Stimulated activated CD4-positive, alpha-beta T cell treated with anti-CD3 and anti-CD28 coated beads, Interleukin-4, amount 100 ng/mL, for 1 hour (primary cell): ENCODE results near the gene VSX1.

ENCODE experiments used
- DNase-seq: peaks from one replicate; pipeline ENCODE4 v3.0.0-alpha.2; 2020

VSX1 gene

DNA sequence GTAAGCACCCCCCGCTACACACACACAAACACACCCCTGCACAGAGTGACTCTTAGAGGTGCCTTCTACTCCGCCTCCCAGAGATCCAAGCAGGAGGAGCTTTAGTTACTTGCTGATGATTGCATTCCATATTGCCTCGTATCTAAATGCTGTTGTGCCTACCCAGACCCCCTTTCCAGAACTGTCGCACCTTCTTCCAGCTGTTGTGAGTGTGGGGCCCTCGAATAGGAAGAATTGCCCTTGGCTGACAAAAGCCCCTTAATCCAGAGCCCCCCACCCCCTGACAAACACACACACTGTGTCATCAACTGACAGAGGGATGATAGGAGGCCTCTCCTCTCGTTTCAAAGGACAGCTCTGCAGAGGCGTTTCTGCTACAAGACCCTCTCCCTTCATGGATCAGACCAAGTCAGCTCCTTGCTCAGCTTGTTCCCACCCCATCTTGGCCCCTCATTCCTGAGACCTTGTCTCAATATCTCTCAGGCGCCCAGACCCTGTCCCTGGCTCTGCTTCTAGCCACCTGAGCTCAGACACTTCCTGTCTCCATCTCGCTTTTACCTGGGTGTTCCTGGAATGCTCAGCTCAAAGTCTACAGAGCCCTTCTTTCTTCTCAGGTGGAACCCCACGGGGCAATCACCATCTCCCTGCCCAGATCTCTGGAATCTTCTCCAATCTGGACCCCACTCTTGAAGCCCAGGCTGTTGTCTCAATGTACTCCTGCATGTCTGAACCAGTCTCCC lies 4.0 kb upstream of the VSX1 start:
- no peak for DNase-seq

DNA sequence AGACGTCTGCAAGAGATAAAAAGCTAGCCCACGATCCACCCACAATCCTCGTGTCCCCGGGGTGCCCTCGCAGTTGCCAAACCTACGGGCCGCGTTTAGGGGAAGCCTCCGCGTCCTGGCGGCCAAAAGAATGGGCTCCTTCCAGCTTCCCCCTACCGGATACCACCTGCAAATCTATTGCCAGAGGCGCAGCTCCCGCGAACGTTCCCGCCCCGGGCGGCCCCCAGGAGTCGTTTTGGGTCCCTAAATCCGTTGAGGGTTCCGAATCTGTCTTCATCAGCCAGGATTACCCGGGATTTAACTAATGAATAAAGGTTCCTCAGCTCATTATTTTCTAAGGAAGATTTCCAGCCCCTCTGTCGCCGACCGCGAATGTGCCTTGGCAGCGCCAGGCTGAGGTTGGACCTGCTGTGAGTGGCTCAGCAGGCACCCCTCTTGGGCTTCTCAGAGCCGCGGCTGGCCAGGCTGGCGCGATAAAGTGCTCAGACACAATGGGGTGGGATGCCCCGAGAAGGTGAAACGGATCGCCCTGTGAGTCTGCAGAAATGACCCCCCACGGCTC lies 2.8 kb upstream of the VSX1 start:
- DNase-seq, result no peak

DNA sequence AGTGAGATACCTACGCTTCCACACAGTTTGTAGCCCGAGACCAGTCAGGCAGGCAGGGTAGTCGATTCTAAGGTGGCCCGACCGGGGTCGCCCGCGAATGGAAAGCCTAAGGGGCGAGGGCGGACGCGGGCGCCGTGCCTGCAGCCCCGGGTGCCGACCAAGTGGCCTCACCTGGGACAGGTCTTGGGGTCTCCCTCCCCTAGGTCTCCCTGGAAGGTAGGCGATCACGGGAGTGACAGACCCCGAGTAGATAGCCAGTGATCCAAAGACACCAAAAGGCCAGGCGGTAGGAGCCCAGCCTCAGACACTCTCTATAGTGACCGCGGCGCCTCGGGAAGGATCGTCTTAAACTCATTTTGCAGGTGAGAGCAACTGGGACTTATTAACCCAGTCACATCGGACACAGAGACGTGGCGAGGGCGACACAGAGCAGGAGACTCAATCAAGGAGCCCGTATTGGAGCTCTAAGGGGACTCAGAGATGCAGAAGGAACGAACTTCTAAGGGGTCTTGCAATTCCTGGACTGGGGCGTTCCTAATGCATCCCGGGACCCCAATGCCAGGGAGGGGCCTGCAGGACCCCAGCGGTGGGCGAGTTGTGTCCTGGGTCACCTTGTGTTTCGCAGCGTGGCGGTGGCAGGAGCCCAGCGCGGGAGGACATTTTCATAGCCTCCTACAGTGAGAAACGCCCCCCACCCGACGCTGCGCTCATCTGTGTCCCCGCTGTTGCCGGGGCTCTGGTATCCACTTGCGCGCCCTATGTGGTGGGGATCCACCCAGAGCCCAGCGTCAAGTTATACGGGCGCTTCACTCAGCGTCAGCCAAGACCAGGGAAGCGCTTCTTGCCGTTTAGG lies 2.1 kb upstream of the VSX1 start:
- no peak for DNase-seq

DNA sequence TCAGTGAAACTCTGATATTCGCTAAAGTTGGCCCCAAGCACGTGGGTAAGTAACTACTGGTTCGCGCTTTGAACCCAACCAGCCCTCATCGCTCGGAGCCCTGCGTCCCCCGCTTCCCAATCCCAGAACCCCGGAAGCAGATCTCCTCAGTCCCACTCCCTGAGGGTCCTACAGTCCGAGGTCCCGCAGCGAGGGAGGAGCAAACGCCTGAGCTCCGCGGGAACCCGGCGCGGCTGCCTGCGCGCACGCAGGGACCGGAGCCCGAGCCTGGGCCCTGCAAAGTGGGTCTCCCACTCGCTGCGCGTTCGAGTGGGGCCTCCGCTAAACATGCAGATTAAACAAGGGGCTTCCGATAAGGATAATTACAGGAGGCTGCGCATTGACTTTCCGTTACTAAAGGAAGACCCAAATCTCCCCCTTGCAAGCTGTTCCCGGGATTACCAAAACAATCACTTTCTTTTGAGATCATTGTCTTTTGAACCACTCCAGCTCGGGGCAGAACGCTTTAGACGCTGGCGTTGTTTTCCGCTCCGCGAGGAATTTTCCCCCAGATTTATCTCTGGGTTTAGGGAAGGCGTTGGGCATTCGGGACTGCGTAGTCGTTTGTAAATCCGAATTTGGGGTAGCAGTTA lies 1.3 kb upstream of the VSX1 start:
- DNase-seq, result no peak

DNA sequence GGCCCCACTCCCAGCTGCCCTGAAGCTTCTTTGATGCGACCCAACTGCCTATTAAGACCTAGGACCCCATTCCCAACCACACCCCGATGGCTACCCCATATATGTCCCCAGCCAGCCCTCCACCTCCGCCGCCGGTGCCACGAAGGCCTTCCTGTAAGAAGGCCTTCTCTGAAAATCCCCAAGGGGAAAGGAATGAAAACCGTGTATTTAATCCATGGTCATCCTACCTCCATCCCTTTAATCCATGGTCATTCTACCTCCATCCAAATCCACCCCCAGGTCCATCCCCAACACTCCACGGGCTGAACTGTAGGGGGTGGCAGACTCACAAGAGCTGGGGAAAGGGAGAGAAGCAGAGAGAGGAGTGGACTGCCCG lies 545 bp upstream of the VSX1 start:
- DNase-seq, result no peak

DNA sequence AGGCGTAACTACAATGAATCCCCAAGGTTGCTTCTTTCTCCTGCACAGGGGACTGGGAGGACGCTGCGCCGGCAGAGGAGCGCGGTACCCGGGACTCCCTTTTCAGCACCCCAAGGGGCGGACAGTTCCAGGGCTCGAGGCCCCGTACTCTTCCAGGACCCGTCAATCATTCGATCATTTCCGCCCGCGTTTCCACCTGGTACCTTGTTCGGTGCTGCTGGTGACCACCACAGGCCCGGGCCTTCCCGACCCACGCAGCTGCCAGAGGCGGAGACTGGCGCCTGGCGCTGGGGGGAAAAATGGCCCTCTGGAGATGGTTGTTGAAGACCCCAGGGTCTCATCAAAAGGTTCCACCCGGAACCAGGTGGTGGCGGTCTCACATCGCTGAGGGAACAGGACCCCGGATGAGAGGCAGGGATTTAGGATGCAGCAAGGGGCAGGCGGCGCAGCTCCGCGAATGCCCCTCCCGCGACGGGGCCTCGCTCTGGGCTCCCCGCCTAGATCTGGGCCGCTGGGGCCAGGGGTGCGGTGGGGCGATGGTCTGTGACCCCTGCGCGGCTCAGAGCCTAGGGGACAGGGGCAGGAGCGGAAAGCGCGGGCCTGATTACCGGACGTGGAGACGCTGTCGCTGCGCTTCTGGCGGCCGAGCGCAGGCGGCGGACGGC lies 744 bp downstream of the VSX1 start:
- DNase-seq, result peak; percentile 55

DNA sequence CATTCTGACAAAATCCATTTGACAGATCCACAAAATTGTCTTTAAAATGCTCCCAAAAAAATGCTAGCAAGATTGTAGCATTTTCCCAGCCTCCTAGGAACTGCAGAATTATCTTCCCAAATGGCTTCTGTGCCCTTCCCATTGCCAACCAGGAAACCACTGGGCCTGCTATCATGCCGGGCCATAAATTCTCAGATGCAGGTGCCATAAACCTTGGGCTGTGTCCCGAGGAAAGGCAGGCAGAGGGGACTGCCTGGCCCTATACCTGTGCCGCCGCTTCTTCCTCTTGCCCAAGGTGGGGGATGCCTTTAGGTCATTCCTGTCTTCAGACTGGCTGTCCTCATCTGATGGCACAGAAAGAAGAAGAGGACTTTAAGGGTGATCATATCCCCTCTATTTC lies 2.8 kb downstream of the VSX1 start:
- no peak for DNase-seq

DNA sequence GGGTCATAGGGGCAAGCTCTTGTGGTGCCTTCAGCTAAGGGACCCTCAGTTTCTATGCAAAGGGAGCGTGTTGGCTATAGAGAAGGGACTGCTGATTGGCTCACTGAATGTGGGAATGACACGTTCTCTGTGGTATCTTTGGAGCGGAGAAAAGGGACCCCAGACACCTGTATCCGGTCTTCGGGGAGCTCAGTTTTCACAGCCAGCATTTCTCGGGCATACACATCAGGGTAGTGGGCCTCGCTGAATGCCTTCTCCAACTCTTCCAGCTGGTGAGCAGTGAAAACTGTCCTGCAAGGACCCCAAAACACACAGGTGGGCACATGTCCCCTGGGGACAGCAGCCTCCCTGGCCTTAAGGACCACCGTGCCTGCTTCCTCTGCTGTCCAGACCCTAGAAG lies 3.3 kb downstream of the VSX1 start:
- DNase-seq, result no peak

DNA sequence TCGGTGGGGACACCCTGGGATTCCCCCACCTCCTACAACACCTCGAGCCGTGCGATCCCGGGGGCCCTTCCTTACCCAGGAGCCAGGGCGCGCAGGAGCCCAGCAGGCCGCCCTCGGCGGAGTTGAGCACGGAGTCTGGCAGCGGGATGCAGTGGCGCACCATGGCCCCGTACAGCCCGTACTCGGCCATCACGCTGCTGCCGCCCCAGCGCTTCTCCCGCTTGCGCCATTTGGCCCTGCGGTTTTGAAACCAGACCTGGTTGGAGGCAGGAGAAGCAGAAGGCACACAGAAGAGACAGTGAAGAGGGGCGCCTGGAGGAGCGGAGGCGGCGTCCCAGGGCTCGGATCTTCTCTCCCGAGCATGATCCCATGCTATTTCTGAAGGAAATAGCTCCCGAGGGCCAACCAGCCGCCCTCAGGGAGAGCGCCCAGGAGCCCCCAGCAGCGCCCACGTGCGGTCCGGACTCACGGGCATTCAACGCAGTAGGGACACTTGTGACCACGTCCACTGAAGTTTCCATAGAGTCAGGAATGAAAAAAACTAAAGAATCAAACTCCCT lies 4.3 kb downstream of the VSX1 start:
- no peak for DNase-seq

DNA sequence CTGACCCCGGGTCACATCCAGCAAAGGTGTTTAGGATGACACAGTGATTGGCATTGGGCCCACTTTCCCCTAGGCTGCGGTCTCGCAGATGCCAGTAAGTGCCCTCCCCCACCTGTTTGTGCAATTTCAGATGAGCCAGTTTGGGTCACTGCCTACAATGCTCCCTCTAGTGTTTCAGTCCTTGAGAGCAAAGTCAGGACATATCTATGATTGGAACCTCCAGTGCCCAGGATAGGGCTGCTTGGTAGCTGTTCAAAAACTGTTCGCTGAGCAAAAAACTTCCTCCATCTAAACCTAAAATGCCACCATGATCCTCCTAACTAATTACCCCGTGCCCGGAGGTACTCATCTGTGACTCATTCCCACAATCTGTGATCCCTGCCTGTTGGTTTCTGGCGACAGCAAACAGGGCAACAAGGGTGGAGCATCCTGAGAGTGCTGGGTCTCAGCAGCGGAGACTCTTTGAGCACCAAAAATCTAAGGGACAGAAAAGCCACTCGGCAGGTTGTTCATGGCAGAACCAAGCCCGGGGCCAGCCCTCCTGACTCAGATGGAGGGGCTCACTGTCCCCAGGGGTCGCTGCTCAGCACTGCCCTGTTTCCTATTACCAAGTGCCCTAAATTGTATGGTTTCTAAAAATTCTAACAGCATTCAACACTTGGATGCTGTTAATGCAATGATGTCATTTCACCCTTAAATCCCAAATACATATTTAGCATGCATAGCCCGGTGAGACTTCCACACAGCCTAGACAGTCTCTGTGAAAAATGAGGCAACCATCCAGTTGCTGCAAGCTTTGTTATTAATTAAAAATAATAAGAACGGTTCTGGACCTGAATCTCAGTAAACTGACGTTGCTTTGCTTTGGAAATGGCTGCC lies 5.0 kb downstream of the VSX1 start:
- no peak for DNase-seq

DNA sequence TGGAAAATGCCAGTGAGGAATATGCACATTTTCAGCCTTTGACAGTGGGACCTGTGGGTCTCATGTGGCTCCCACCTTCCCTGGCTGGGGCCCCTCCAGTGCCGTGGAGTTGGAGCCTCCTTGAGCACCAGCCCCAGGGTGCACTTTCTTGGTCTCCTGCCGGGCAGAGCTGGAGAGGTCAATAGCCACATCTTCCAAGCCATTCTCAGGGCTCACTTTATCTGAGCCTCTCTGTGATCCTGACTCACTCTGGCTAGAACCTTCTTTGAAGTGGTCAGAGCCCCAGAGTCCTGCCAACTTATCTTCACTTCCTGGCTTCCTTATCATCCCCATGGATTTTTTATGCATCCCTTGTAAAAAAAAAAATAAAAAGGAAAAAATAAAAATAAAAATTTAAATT lies 5.7 kb downstream of the VSX1 start:
- no peak for DNase-seq

DNA sequence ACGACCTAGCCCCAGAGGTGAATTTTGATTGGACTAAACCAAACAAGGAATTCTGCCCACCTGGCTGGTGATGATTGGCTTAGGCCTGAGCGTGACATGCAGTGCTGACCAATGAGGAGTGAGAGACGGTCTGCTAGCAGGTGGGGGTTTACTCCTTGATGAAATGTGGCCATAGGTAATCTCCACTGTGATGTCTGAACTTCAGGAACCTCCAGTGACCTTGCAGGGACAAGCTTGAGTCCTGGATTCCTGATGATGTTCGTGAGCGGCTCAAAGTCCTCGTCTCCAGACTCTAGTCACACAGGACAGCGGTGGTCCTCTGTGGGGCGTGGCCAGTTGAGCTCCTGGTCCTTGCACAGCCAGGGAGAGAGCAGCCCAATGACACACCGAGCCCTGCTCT lies 8.4 kb downstream of the VSX1 start:
- DNase-seq, result no peak

DNA sequence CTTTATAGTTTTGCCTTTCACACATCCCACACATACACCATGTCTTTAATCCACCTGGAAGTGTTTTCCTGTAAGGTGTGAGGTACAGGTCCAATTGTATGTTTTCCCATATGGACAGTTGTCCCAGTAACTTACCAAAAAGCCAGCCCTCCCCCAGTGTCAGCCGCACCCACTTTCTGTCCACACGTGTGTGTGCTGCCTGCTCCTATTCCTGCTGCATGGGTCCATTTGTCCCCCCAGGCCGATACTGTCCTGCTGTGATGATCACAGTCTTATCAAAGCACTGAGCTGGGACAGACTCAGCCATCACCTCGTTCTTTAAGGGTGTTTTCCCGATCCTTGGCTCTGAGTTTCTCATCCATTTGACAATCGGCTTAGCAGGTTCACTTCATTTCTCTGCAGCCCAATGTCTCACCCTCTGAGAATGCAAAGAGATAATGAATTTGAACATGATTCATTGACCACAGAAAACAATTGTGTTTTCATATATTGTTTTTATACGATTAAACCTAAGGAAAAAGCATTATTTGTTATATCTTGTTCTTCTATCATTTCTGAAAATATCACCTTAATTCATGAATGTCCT lies 9.6 kb downstream of the VSX1 start:
- no peak for DNase-seq

DNA sequence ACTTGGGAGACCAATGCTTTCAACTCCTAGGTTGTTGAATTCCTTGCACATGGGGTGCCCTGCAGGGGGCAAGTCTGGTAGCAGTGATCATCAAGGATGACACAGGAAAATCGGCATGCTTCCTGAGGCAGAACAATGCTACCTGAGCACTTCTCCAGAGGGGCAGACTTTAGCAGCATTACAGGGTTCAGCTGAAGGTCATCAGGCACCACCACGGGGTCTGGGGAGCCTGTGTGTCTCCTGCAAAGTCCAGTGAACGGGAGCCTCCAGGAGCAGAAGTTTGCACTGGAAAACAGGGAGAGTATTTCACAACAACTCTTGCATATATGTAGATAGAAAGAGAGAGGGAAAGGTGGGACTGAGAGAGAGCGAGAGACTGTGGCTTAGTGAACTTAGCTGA lies 10.2 kb downstream of the VSX1 start:
- DNase-seq, result no peak

DNA sequence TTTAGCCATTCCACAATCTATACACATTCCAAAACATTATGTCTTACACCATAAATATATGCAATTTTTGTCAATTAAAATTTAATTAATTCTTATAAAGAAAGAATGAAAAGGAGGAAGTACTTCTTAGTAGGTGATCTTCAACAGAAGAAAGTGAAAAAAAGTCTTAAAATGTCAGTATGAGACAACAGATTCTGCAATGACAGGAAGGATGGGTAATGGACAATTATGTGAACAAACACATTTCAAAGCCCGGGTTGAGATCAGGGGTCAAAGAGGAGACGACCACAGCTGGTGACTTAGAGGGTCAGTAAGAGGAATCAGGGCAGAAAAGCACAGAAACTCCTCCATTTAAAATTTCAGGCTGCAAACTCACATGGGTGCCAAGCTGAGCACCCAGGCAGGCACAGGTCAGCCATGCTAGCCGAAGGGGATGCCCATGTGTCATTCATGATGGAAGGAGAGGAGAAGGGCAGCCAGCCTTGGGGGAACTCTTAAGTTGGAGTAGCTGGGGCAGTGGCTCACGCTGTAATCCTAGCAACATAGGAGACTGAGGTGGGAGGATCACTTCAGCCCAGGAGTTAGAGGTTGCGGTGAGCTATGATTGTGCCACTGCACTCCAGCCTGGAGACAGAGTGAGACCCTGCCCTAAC lies 11.0 kb downstream of the VSX1 start:
- no peak for DNase-seq

DNA sequence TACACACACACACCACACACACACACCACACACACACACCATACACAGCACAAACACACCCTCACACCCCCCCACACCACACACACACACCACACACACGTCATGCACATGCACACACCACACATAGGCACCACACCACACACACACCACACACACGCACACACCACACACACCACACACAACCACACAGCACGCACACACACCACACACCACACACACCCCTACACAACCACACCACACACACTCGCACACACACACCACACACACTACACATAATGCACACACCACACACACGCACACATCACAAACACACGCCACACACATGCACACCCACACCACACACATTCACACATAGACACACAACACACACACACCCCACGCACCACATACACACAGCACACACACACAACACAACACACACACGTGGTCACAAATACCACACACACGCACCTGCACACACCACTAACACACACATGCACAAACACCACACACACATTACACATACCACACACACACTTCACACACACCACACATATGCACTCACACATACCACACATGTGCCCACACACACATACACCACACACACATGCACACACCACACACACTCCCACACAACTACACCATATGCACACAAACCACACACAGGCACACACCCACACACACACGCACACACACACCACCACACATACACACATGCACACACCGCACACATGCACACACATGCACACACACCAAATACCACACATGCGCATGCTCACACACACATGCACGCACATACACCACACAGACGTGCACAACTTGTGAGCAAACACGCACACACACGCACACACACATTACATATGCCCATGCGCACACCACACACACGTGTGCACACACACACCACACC lies 14.6 kb downstream of the VSX1 start:
- DNase-seq, result no peak

DNA sequence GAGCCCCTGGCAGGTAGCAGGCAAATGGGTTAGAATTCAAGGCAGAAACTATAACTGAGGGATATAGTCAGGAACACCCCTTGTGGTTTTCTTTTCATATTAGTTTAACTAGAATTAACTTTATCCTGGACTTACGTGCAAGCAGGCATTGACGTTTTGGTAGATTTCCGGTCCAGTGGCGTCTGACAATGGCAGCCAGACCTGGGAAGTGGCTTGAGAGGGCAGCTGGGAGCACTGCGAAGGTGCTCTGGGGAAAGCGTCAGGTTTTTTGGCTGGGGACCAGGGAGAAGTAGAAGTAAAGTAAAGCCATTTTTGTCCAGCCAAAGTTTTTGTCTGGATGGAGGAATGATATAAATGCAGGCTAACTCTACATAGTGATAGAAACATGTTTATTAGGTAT lies 15.6 kb downstream of the VSX1 start:
- no peak for DNase-seq

DNA sequence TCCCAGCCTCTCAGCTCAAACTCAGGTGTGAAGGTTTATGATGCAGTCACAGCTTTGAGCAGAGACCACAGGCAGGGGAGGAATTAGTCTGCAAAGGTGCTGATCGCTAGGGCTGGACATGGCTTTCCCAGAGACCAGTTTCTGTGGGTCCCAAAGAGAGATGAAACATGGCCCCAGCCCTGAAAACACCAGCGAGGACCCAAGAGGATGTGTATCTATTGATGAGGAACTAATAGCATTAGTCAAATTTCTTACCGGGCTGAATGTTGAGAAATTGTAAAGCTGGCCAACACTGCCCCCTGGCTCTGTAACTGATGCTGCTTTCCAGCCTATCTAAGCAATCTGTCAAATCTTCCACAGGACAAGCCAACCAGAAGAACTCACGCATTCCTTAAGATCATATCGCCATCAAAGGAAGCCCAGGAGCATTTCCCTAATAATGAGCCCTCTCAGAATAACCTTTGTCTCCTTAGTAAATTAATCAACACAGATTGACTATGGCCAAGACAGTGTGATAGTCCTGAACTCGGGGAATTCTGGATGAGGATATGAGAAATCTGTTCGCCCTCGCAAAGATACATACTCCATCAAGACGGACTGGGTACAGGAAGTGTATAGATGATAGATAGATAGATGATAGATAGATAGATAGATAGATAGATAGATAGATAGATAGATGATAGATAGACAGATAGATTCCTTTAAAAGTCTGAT lies 16.2 kb downstream of the VSX1 start:
- peak; percentile 60 for DNase-seq

DNA sequence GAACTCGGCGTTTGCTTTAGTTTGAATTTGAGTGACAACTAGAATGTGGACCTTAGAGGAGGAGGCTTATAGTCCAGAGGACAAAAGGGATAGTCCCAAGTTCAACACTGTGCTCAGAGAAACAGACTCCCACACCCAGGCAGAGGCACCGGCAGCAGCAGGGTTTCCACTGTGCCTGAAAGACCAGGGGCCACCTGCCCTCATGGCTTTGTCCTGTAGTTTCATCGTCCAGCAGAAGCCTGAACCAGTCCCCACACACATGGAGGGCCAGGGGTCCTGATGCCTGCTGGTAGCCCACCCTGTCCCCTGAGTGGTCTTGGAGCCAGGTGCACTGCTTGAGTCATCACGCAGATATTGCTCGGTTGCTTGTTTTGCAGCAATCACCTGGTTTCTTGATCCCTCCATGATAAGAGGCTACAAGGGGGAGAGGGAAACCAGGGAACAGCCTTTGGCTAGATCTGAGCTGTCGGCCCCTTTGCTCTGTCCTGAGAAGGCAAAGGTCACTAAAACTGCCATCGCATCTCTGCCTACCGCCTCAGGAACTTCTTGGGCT lies 16.8 kb downstream of the VSX1 start:
- DNase-seq, result no peak
